ENCODE results near the gene AGBL4.

AGBL4 gene

DNA sequence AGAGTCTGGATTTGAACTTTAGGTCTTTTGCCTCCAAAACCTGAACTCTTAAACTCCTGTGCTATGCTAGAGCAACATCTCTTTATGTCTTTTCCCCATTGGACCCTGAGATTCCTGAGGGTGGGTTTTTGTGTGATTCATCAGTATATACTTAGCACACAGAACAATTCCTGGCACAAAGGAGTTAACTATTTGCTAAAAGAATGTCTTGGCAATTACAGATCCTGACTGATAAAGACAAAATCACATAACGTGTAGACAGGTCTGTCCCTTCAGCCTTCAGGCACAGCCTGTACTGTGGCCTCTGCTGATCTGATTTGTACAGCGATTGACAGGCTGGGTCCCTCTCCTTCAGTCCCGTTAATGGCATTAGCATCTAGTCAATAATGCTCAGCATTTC lies 1084.7 kb downstream of the AGBL4 start:
- Histone ChIP-seq H3K27ac (no peak overlapping the region), H3K27me3 (ENCODE audit: insufficient read depth, low read depth, severe bottlenecking) (no peaks in the 10 kb centered on the region), H3K9me3 (ENCODE audit: severe bottlenecking) (no peaks in the 10 kb centered on the region), H3K36me3 (no peaks in the 10 kb centered on the region), H3K4me3 (ENCODE audit: low read depth, low read length) (no peak overlapping the region)
- no peak for DNase-seq
- no peak for TF ChIP-seq CTCF (IDR thresholded peaks at IDR 0.05; ENCODE audit: low read depth, low read length)

DNA sequence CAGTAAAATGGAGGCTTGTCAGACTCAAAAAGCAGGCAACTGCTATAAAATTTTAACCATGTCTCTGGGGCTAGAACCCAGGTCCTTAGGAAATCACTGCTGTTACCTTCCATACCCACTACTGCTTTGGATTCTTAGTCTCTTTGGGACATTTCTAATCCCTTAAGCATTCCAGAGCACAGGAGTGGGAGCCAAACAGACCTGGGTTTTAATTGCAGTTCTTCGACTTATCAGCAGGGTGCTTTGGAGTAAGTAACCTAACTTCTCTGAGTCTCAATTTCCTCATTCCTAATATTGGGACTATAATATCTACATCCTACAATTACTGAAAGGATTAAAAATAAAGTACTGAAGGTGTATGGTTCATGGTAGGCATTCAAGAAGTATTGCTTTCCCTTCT lies 1086.0 kb downstream of the AGBL4 start:
- Histone ChIP-seq H3K4me3 (ENCODE audit: low read depth, low read length) (no peak overlapping the region), H3K36me3 (no peaks in the 10 kb centered on the region), H3K9me3 (ENCODE audit: severe bottlenecking) (no peaks in the 10 kb centered on the region), H3K27me3 (ENCODE audit: insufficient read depth, low read depth, severe bottlenecking) (no peaks in the 10 kb centered on the region), H3K27ac (no peak overlapping the region)
- no peak for TF ChIP-seq CTCF (IDR thresholded peaks at IDR 0.05; ENCODE audit: low read depth, low read length)
- DNase-seq: no peak

DNA sequence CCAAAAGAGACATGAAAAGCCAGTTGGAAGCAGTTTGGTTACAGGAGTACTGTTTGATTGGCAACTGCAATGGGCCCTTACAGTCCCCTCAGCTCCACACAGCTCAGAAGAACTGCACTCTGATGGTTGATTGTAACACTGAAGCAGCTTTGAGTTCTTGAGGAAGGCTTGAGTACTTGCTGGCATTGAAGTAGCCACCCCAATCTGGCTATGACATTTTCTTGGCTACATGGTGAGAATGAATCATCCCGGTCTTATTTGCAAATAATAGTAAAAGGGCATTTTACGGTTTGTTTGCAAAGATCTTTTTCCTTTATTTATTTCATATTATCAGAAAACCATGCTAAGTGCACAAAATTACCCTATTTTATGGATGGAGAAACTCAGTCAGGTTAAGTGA lies 1087.3 kb downstream of the AGBL4 start:
- TF ChIP-seq CTCF (IDR thresholded peaks at IDR 0.05; ENCODE audit: low read depth, low read length): no peak
- Histone ChIP-seq H3K27me3 (ENCODE audit: insufficient read depth, low read depth, severe bottlenecking) (no peaks in the 10 kb centered on the region), H3K36me3 (no peaks in the 10 kb centered on the region), H3K27ac (no peak overlapping the region), H3K9me3 (ENCODE audit: severe bottlenecking) (no peaks in the 10 kb centered on the region), H3K4me3 (ENCODE audit: low read depth, low read length) (no peak overlapping the region)
- no peak for DNase-seq

DNA sequence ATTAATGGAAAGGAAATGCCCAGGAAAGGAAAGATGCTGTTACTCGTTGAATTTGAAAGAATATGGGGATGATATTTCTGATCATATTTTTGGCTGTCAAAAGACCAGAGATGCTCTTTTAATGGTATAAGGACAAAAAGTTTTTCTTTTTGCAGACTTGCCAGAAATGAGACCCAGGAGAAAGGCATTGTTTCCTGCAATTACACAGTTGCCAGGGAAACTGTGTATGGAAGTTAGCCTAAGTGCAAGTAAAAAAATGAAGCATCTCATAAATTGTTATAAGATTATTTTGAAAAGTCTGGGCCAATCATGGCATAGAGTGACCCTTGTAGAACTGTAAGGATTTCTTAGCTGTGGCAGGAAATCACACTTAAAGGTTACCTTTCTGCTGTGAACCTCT lies 1091.4 kb downstream of the AGBL4 start:
- no peak for DNase-seq
- Histone ChIP-seq H3K27me3 (ENCODE audit: insufficient read depth, low read depth, severe bottlenecking) (no peaks in the 10 kb centered on the region), H3K4me3 (ENCODE audit: low read depth, low read length) (no peak overlapping the region), H3K36me3 (no peaks in the 10 kb centered on the region), H3K27ac (no peak overlapping the region), H3K9me3 (ENCODE audit: severe bottlenecking) (no peaks in the 10 kb centered on the region)
- no peak for TF ChIP-seq CTCF (IDR thresholded peaks at IDR 0.05; ENCODE audit: low read depth, low read length)

DNA sequence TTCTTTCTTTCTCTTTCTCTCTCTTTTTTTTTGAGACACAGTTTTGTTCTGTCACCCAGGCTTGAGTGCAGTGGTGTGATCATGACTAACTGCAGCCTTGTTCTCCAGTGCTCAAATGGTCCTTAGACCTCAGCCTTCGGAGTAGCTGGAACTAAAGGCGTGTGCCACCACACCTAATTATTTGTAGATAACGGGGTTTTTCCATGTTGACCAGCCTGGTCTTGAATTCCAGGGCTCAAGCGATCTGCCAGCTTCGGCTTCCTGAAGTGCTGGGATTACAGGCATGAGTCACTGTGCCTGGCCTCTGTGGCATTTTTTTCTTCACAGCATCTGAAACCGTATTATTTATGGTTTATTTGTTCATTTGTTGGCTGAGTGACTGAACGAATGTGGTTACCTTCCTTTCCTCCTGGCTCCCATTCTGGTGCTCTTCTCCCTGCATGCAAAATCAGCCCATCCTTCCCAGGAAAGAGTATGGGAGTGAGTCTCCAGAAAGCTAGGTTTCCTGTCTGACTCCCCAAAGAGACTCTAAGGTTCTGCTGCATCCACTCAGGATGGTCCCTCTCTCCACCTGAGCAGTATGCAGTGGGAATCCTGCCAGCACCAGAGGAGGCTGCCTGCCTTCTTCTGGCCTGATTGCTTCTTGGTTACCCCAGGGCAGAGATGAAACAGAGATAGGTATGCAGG lies 1092.1 kb downstream of the AGBL4 start:
- DNase-seq: no peak
- no peak overlapping the region for H3K4me3 ChIP-seq (ENCODE audit: low read depth, low read length)

More for the DNA sequence above, 1092.1 kb downstream of the AGBL4 start:
- no peak overlapping the region for H3K27ac ChIP-seq
- TF ChIP-seq CTCF (IDR thresholded peaks at IDR 0.05; ENCODE audit: low read depth, low read length): no peak
- peaks cover 4% of the 10 kb centered on the region for H3K9me3 ChIP-seq (ENCODE audit: severe bottlenecking)
- H3K27me3 ChIP-seq (ENCODE audit: insufficient read depth, low read depth, severe bottlenecking): no peaks in the 10 kb centered on the region
- no peaks in the 10 kb centered on the region for H3K36me3 ChIP-seq
